Measurements from ENCODE around the gene RHBDD3. TPM values are rescaled to one million over a fixed set of nuclear protein-coding genes. Genes with fewer than 3 reads are reported as not detected.

RHBDD3 gene
- total and polyA plus RNA-seq, 2 donors (not counting 1 experiment from before 2014, with no cell fraction given): 11.9 to 12.5 TPM

- intact Hi-C loops (cut with micrococcal nuclease): loop anchor here (10.0 kb wide), 1 partner anchor 130 kb away; no protein-coding TSS in a partner anchor
- Histone ChIP-seq H3K9me3 (ENCODE audit: control extremely low read depth in 1 of 3, control insufficient read depth in 2 of 3, insufficient read depth in 1 of 3, low read length in 2 of 3) (peaks cover 3 to 24% (median 11%) of the 10 kb centered on the region in 3 donors), H3K4me2 (replicated peaks; ENCODE audit: low read depth, low read length, poor library complexity, severe bottlenecking) (no peak overlapping the region), H3K27ac (ENCODE audit: low read length in 2 of 2) (no peak overlapping the region), H3K79me2 (ENCODE audit: control insufficient read depth, insufficient read depth, low read length) (no peaks in the 10 kb centered on the region), H3K27me3 (replicated peaks in 1 of 4; ENCODE audit: control extremely low read depth in 1 of 4, control insufficient read depth in 3 of 4, insufficient read depth in 4 of 4, low read length in 3 of 4) (peaks cover 0 to 17% (median 3%) of the 10 kb centered on the region in 4 experiments), H2AFZ (ENCODE audit: insufficient read depth, low read depth, low read length, poor library complexity, severe bottlenecking) (no peak overlapping the region), H3K4me1 (ENCODE audit: control insufficient read depth in 2 of 2, insufficient read depth in 2 of 2, low read length in 2 of 2) (peaks cover 3 to 4% of the 10 kb centered on the region in 2 donors), H3K9ac (ENCODE audit: low read length) (no peak overlapping the region), H3K36me3 (replicated peaks in 1 of 2; ENCODE audit: control extremely low read depth in 1 of 2, control insufficient read depth in 1 of 2, extremely low read depth in 1 of 2, insufficient read depth in 2 of 2, low read length in 1 of 2) (no peaks in the 10 kb centered on the region), H4K20me1 (ENCODE audit: control insufficient read depth, insufficient read depth, low read length, poor library complexity, severe bottlenecking) (no peaks in the 10 kb centered on the region), H3K4me3 (ENCODE audit: control extremely low read depth in 1 of 5, extremely low read depth in 1 of 5, insufficient read depth in 1 of 5, low read depth in 2 of 5, low read length in 4 of 5) (no peak overlapping the region)
- POLR2A ChIA-PET: no interaction called here
- 90% methylated on average over 5 of the region's 7 CpGs for WGBS (ENCODE audit: insufficient coverage)
- no peak for TF ChIP-seq CTCF (IDR thresholded peaks at IDR 0.05)
- CTCF ChIA-PET: interaction anchor here (0.6 to 5.0 kb wide), 37 partner anchors 9 to 644 kb away, joined by 3 to 63 read pairs (median 4); partner anchors contain the start of genes EMID1 and EWSR1
- DNase-seq: no peak
- Mint-ChIP-seq H3K9me3 (ENCODE audit: insufficient read depth) (peaks cover 11% of the 10 kb centered on the region), H3K4me3 (no peak overlapping the region), H3K27me3 (peaks cover 21% of the 10 kb centered on the region), H3K27ac (no peak overlapping the region), H3K4me1 (no peaks in the 10 kb centered on the region)
- ATAC-seq (ENCODE audit: low read depth): no peak
Measured at GRCh38 chr22:29244785-29245625, 22.8 kb downstream of the RHBDD3 start.

GRCh38 chr22:29243874-29244446 lies 23.8 kb downstream of the RHBDD3 start:
- Histone ChIP-seq H2AFZ (ENCODE audit: insufficient read depth, low read depth, low read length, poor library complexity, severe bottlenecking) (no peak overlapping the region), H3K4me3 (ENCODE audit: control extremely low read depth in 1 of 5, extremely low read depth in 1 of 5, insufficient read depth in 1 of 5, low read depth in 2 of 5, low read length in 4 of 5) (no peak overlapping the region), H4K20me1 (ENCODE audit: control insufficient read depth, insufficient read depth, low read length, poor library complexity, severe bottlenecking) (no peaks in the 10 kb centered on the region), H3K4me1 (ENCODE audit: control insufficient read depth in 2 of 2, insufficient read depth in 2 of 2, low read length in 2 of 2) (peaks cover 3 to 4% of the 10 kb centered on the region in 2 donors), H3K9me3 (ENCODE audit: control extremely low read depth in 1 of 3, control insufficient read depth in 2 of 3, insufficient read depth in 1 of 3, low read length in 2 of 3) (peaks cover 4 to 31% (median 15%) of the 10 kb centered on the region in 3 donors), H3K27ac (ENCODE audit: low read length in 2 of 2) (no peak overlapping the region), H3K9ac (ENCODE audit: low read length) (no peak overlapping the region), H3K79me2 (ENCODE audit: control insufficient read depth, insufficient read depth, low read length) (no peaks in the 10 kb centered on the region), H3K27me3 (replicated peaks in 1 of 4; ENCODE audit: control extremely low read depth in 1 of 4, control insufficient read depth in 3 of 4, insufficient read depth in 4 of 4, low read length in 3 of 4) (peaks cover 0 to 17% (median 3%) of the 10 kb centered on the region in 4 experiments), H3K4me2 (replicated peaks; ENCODE audit: low read depth, low read length, poor library complexity, severe bottlenecking) (no peak overlapping the region), H3K36me3 (replicated peaks in 1 of 2; ENCODE audit: control extremely low read depth in 1 of 2, control insufficient read depth in 1 of 2, extremely low read depth in 1 of 2, insufficient read depth in 2 of 2, low read length in 1 of 2) (no peaks in the 10 kb centered on the region)
- Mint-ChIP-seq H3K9me3 (ENCODE audit: insufficient read depth) (peaks cover 12% of the 10 kb centered on the region), H3K27ac (no peak overlapping the region), H3K4me3 (no peak overlapping the region), H3K27me3 (peaks cover 23% of the 10 kb centered on the region), H3K4me1 (no peaks in the 10 kb centered on the region)
- ATAC-seq (ENCODE audit: low read depth) (no peak), DNase-seq (no peak)
- ChIA-PET POLR2A (no interaction called here), CTCF (interaction anchor here (1.3 to 5.0 kb wide), 4 partner anchors 19 to 414 kb away, joined by 3 to 63 read pairs (median 20); no protein-coding TSS in a partner anchor)
- no peak for TF ChIP-seq EZH2 (IDR thresholded peaks at IDR 0.05; ENCODE audit: borderline replicate concordance, insufficient read depth, low read depth, low read length, poor library complexity, severe bottlenecking)
- no peak for TF ChIP-seq CTCF (IDR thresholded peaks at IDR 0.05)
- 98% methylated on average over 6 of the region's 11 CpGs for WGBS (ENCODE audit: insufficient coverage)
- intact Hi-C loops (cut with micrococcal nuclease): loop anchor here (10.0 kb wide), 1 partner anchor 129 kb away; no protein-coding TSS in a partner anchor

Data from B cell (primary cell).